ENCODE data around the gene TUBB3.

TUBB3 gene

GRCh38 chr16:89938175-89938885, 15.2 kb downstream of the TUBB3 start:
- no peak for DNase-seq (ENCODE audit: low read depth)

DNA sequence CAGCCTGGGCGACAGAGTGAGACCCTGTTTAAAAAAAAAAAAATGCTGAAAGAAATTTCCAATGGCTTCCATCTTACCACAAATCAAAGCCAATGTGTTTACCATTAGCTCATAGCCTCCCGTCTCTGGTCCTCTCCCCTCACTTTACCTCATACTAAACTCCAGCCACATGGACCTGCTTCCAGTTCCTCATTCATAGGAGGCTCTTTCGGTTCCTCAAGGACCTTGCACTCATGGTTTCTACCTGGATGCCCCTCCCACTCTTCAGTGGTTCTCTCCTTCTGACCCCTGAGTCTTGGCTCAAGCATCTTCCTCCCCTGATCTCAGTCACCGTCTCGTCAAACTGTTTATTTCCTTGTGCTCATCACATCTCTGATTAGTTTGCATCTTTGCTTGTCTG, 21.6 kb downstream of the TUBB3 start:
- no peak for DNase-seq (ENCODE audit: low read depth)

- DNase-seq (ENCODE audit: low read depth), result no peak
These were observed 22.5 kb downstream of the TUBB3 start for GRCh38 chr16:89945654-89946053.

GRCh38 chr16:89946515-89946914, 23.4 kb downstream of the TUBB3 start:
- no peak for DNase-seq (ENCODE audit: low read depth)

DNA sequence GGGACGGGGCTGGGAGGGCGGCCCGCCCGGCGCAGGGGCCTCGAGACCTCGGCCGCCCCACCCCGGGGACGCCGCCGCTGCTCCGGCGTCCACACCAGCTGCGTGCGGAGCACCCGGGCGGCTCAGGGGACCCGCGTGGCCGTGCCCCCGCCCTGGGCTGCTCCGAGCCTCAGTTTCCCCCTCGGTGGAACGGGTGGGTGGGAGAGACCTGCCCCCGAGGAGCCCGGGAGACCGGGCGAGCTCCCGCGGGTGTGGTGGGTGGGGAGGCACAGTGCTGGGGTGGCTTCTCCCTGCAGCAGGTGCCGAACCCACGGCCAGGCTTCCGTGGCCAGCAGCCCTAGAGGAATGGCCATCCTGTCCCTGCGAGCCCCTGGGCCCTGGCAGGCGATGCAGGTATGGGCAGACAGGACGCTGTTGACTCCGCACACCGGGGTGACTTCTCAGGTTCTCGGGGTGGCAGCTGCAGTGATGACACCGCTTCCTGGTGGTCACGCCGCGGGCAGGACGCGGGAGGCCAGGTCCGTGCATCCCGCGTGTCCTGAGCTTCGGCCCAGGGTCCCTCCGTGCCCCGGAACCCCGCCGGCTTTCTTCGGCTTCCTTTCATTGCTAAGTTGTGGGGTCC, 26.1 kb downstream of the TUBB3 start:
- no peak for DNase-seq (ENCODE audit: low read depth)

GRCh38 chr16:89949756-89950155, 26.6 kb downstream of the TUBB3 start:
- no peak for DNase-seq (ENCODE audit: low read depth)

- no peak for DNase-seq (ENCODE audit: low read depth)
These were observed 28.4 kb downstream of the TUBB3 start for GRCh38 chr16:89951509-89951908.

- DNase-seq (ENCODE audit: low read depth), result no peak
These were observed 28.9 kb downstream of the TUBB3 start for GRCh38 chr16:89952049-89952448.

- no peak for DNase-seq (ENCODE audit: low read depth)
These were observed 29.4 kb downstream of the TUBB3 start for GRCh38 chr16:89952551-89952950.

DNA sequence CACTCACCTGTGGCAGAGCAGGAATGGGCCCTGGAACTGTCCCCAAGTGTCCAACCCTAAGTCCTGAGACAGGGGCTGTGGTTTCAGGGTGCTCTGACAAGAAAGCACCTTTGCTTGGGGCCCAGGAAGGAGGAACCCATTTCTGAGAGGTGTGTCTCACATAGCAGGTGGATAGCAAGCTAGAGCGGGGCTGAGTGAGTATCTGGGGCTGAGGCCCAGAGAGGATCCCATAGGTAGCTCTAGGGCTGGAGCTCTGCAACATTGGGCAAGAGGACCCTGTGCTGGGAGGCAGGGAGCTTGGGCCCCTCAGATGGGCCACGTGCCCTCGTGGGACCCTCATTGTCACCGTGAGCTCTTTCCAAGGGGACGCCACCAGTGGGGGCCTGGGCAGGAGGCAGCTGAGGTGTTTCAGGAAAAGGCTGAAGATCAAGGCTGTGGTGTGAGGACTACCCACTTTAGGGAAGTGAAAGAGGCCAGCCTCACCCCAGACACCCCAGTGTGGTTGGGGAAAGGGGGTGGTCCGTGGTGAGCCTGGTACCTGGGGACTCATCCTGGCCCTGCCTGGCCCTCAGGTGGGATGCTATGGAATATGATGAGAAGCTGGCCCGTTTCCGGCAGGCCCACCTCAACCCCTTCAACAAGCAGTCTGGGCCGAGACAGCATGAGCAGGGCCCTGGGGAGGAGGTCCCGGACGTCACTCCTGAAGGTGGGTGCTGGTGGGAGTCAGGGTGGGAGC, 30.7 kb downstream of the TUBB3 start:
- no peak for DNase-seq (ENCODE audit: low read depth)

DNA sequence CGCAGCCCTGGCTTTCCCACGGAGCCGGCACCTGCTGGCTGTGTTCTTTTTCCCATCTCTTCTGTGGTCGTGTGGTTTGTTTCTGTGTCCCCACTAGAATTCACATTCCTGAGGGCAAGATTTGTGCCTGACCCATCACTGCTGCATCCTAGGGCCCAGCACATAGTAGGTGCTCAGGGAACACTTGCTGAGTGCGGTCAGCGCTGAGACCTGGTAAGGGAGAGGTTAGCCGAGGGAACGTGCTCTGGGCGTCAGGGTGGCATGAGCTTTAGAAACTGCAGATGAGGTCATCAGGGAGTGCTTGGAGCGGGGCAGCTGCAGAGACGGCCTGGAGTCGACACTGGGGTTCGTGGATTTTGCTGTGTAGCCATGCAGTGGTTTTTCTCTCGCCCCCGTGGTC, 31.3 kb downstream of the TUBB3 start:
- DNase-seq (ENCODE audit: low read depth), result no peak

DNA sequence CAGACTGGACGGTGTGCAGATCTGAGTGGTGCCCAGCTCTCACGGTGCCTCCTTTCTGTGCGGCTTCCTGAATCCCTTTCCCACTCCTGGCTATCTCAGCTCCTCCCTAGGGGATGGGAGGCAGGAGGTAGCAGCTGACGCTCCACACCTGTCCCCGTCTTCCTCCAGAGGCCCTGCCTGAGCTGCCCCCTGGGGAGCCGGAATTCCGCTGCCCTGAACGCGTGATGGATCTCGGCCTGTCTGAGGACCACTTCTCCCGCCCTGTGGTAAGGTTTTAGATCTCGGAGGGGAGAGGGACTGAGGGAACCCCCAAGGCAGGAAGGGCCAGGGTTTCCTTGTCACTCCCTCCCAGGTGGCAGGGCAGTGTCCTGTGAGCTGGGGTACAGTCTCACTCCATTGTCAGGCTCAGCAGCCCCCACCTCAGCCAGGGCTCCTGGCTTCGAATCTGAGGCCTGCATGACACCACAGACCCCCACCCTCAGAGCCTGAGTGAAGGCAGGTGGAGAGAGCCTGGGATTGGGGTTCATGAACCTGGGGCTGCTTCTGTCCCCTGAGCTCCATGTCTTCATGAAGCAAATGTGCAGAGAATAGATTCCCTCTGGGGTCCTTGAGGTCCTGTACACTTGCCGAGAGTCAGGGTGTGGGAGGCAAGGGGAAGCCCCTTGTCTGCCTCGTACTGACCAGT, 32.0 kb downstream of the TUBB3 start:
- no peak for DNase-seq (ENCODE audit: low read depth)

GRCh38 chr16:89956505-89957215, 33.5 kb downstream of the TUBB3 start:
- DNase-seq (ENCODE audit: low read depth), result no peak

DNA sequence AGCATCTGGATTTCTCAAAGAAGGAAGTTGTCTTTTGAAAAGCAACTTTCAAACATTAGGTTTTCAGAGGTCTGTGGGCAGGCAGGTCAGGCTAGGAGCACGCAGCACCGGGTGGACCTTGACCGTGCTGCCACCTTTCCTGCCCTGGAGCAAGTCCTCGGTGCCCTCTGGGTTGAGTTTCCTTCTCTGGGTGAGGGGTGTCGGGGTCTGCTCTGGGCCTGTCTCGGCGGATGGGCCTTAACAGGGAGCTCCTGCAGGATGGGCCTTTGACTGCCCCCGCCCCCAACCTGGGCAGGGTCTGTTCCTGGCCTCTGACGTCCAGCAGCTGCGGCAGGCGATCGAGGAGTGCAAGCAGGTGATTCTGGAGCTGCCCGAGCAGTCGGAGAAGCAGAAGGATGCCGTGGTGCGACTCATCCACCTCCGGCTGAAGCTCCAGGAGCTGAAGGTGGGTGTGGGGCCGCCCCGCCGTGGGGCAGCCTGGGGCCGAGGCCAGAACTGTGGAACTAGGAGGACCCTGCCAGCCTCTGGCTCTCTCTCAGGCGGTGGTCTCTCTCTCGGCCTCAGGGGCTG, 34.2 kb downstream of the TUBB3 start:
- DNase-seq (ENCODE audit: low read depth), result no peak

- no peak for DNase-seq (ENCODE audit: low read depth)
These were observed 34.9 kb downstream of the TUBB3 start for GRCh38 chr16:89958068-89958467.

GRCh38 chr16:89958596-89958995, 35.5 kb downstream of the TUBB3 start:
- no peak for DNase-seq (ENCODE audit: low read depth)

DNA sequence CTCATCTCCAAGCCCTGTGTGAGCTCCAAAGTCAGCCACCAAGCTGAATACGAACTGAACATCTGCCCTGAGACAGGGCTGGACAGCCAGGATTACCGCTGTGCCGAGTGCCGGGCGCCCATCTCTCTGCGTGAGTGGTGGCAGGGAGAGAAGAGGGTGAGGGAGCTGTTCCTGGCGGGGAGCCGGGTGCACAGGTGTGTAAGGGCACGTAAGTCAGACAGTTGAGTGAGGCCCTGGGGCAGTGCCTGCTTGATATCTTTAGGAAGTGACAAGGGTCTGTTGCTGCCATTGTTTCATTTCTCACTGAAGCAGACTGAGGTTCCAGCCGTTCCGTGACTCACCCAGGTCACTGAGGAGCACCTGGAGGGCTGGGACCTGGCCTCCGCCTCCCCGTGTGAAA, 37.8 kb downstream of the TUBB3 start:
- DNase-seq (ENCODE audit: low read depth), result no peak

DNA sequence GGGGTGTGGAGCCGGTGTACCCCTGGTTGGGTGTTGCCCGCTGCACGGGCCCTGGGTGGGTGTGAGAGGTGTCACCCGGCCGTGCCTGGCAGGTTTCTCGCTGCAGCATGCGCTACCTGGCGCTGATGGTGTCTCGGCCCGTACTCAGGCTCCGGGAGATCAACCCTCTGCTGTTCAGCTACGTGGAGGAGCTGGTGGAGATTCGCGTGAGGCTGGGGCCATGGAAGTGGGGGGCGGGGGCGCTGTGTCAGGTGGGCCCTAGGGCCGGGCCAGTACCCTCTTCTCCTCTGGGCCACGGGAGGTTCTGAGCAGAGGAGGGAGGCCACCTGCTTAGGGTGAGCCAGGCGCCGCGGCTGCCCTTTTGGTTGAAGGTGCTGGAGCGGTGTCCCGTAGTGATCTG, 38.8 kb downstream of the TUBB3 start:
- no peak for DNase-seq (ENCODE audit: low read depth)

DNA sequence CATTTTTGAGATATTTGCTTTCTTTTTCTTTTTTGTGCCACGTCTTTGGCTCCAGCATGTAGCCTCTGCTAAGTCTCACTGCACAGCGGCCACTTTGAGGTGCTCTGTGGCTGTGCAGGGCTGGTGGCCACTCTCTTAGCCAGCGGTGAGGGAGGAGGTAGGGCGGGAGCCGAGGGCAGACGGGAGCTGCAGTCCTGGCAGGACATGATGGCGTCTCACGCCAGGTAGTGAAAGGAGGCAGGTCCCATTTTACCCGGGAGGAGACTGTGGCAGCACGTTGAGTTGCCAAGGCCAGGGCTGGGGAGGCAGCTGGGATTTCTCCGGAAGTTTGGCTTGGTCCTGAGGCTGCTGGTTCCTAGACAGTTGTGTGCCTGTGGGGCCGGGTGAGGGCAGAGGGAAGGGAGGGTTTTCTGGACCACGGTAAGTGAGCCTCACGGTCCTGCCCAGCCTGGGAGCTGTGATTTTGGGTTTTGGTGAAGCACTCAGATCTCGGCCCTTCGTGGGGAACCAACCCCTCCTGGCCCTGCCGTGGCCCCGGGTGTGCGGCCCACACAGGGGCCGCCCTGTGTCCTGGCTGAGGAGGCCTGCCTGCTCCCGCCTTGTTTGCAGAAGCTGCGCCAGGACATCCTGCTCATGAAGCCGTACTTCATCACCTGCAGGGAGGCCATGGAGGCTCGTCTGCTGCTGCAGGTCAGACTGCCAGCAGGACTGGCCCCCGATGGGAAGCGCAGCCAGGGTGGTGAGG, 39.8 kb downstream of the TUBB3 start:
- DNase-seq (ENCODE audit: low read depth), result no peak

- no peak for DNase-seq (ENCODE audit: low read depth)
These were observed 41.1 kb downstream of the TUBB3 start for GRCh38 chr16:89964201-89964600.

Measured in stimulated activated CD8-positive, alpha-beta memory T cell treated with anti-CD3 and anti-CD28 coated beads, Interleukin-12 subunit alpha, Interleukin-12 subunit beta, amount 100 ng/mL, for 4 hours (primary cell).